Astrocyte of the cerebellum (primary cell): ENCODE data around the gene SPOCD1.

Experiments used
- DNase-seq: peaks from one replicate; pipeline ENCODE4 v3.0.0-alpha.2; 2011; ENCODE audit warnings: low read depth
- H3K4me3 ChIP-seq: 2 replicates; pipeline ENCODE4 v1.5.1; 2011; ENCODE audit warnings: mild to moderate bottlenecking, low read depth, low read length, moderate library complexity
- CTCF ChIP-seq: IDR thresholded peaks from 2 replicates; pipeline ENCODE4 v1.5.1; 2012; ENCODE audit warnings: low read length, low read depth, moderate library complexity, mild to moderate bottlenecking; ENCODE audit errors: missing control alignments
- in situ Hi-C: cut with HindIII; loops from 2 replicates; pipeline ENCODE4 v1.10.0; 2017; ENCODE audit warnings: low sequenced_read_pairs

The SPOCD1 gene

GRCh38 chr1:31767225-31767624 lies 48.6 kb downstream of the SPOCD1 start:
- DNase-seq = no peak
- in situ Hi-C loops = no loop called here
- no peak for TF ChIP-seq CTCF
- H3K4me3 ChIP-seq = no peak overlapping the region

- no peak for TF ChIP-seq CTCF
- in situ Hi-C loops = no loop called here
- H3K4me3 ChIP-seq = no peak overlapping the region
- DNase-seq = no peak
Measured at GRCh38 chr1:31765516-31765915, 50.3 kb downstream of the SPOCD1 start.

- H3K4me3 ChIP-seq = no peak overlapping the region
- DNase-seq = no peak
- peak; percentile 27 for TF ChIP-seq CTCF
- in situ Hi-C loops = no loop called here
Measured at GRCh38 chr1:31765041-31765467, 50.8 kb downstream of the SPOCD1 start.

- in situ Hi-C loops = no loop called here
- H3K4me3 ChIP-seq = peak within 1 kb of the TSS; percentile 47
- no peak for DNase-seq
- TF ChIP-seq CTCF = no peak
Measured at GRCh38 chr1:31764312-31765040, 51.3 kb downstream of the SPOCD1 start, which contains the start of gene ADGRB2. Gene ADGRB2 (minus strand): TSS chr1:31764340. CDS start chr1:31757221, 7,119 bp downstream.

- peak overlapping the region; percentile 47 for H3K4me3 ChIP-seq
- DNase-seq = no peak
- in situ Hi-C loops = no loop called here
- no peak for TF ChIP-seq CTCF
Measured at GRCh38 chr1:31763671-31764311, 52.0 kb downstream of the SPOCD1 start.

GRCh38 chr1:31762726-31763670 lies 52.8 kb downstream of the SPOCD1 start:
- in situ Hi-C loops = no loop called here
- H3K4me3 ChIP-seq = peak overlapping the region; percentile 47
- DNase-seq = no peak
- TF ChIP-seq CTCF = peak; percentile 62
